ENCODE results near the gene SRBD1. TPM values are rescaled to one million over a fixed set of nuclear protein-coding genes. Genes with fewer than 3 reads are reported as not detected.

SRBD1 gene
- total RNA-seq, 1 donor from 2014 or later: 19.3 TPM

- peaks cover 2% of the 10 kb centered on the region for H3K27me3 Mint-ChIP-seq (ENCODE audit: low read depth)
- H3K4me3 Mint-ChIP-seq: no peak overlapping the region
- no peak overlapping the region for H3K27ac Mint-ChIP-seq
- TF ChIP-seq CTCF (IDR thresholded peaks at IDR 0.05; ENCODE audit: unreplicated experiment): no peak
- no peak for DNase-seq (ENCODE audit: low spot score in 2 of 2, unreplicated experiment in 2 of 2)
- H3K9me3 Mint-ChIP-seq: no peaks in the 10 kb centered on the region
- H3K4me1 Mint-ChIP-seq: no peaks in the 10 kb centered on the region
- H3K36me3 Mint-ChIP-seq: no peaks in the 10 kb centered on the region
Observed at GRCh38 chr2:45622336-45623075, 11.4 kb upstream of the SRBD1 start.

GRCh38 chr2:45617496-45617895, 6.4 kb upstream of the SRBD1 start:
- TF ChIP-seq CTCF (IDR thresholded peaks at IDR 0.05; ENCODE audit: unreplicated experiment): no peak
- H3K4me1 Mint-ChIP-seq: peaks cover 4% of the 10 kb centered on the region

GRCh38 chr2:45616658-45617411, 5.8 kb upstream of the SRBD1 start:
- H3K27me3 Mint-ChIP-seq (ENCODE audit: low read depth): peaks cover 2% of the 10 kb centered on the region
- no peak for DNase-seq (ENCODE audit: low spot score in 2 of 2, unreplicated experiment in 2 of 2)
- H3K4me3 Mint-ChIP-seq: no peak overlapping the region
- H3K4me1 Mint-ChIP-seq: peaks cover 10% of the 10 kb centered on the region
- H3K9me3 Mint-ChIP-seq: no peaks in the 10 kb centered on the region
- TF ChIP-seq CTCF (IDR thresholded peaks at IDR 0.05; ENCODE audit: unreplicated experiment): no peak
- no peak overlapping the region for H3K27ac Mint-ChIP-seq
- no peaks in the 10 kb centered on the region for H3K36me3 Mint-ChIP-seq

More at GRCh38 chr2:45617496-45617895, 6.4 kb upstream of the SRBD1 start:
- Mint-ChIP-seq H3K36me3 (no peaks in the 10 kb centered on the region), H3K9me3 (no peaks in the 10 kb centered on the region), H3K27ac (no peak overlapping the region), H3K27me3 (ENCODE audit: low read depth) (peaks cover 2% of the 10 kb centered on the region), H3K4me3 (no peak overlapping the region)
- DNase-seq (ENCODE audit: low spot score in 2 of 2, unreplicated experiment in 2 of 2): no peak

- Mint-ChIP-seq H3K27ac (no peak overlapping the region), H3K36me3 (no peaks in the 10 kb centered on the region), H3K4me1 (peaks cover 21% of the 10 kb centered on the region), H3K9me3 (no peaks in the 10 kb centered on the region), H3K4me3 (no peak overlapping the region), H3K27me3 (ENCODE audit: low read depth) (peaks cover 2% of the 10 kb centered on the region)
- no peak for TF ChIP-seq CTCF (IDR thresholded peaks at IDR 0.05; ENCODE audit: unreplicated experiment)
- DNase-seq (ENCODE audit: low spot score in 2 of 2, unreplicated experiment in 2 of 2): no peak
Observed at GRCh38 chr2:45614871-45615415, 3.9 kb upstream of the SRBD1 start.

- no peak overlapping the region for H3K4me3 Mint-ChIP-seq
- no peak for DNase-seq (ENCODE audit: low spot score in 2 of 2, unreplicated experiment in 2 of 2)
- TF ChIP-seq CTCF (IDR thresholded peaks at IDR 0.05; ENCODE audit: unreplicated experiment): no peak
- no peaks in the 10 kb centered on the region for H3K36me3 Mint-ChIP-seq
- no peaks in the 10 kb centered on the region for H3K9me3 Mint-ChIP-seq
- H3K4me1 Mint-ChIP-seq: peaks cover 25% of the 10 kb centered on the region
- H3K27ac Mint-ChIP-seq: no peak overlapping the region
- H3K27me3 Mint-ChIP-seq (ENCODE audit: low read depth): peaks cover 1% of the 10 kb centered on the region
Observed at GRCh38 chr2:45614330-45614729, 3.3 kb upstream of the SRBD1 start.

Data from mesothelial cell of epicardium (in vitro differentiated cells).